ENCODE measurements around the gene TSTD2.
A peak's percentile ranks its signal among the peaks of the same experiment; 100 is the strongest.

The TSTD2 gene

GRCh38 chr9:97651646-97652045 is 18.5 kb upstream of the TSTD2 start:
- no peak for DNase-seq (ENCODE audit: low read depth)
- no peak overlapping the region for H3K4me3 ChIP-seq (ENCODE audit: low read length)
- no peak for TF ChIP-seq CTCF (IDR thresholded peaks at IDR 0.05; ENCODE audit: insufficient read depth, low read depth, low read length, missing control alignments)

- DNase-seq (ENCODE audit: low read depth), result no peak
- no peak overlapping the region for H3K4me3 ChIP-seq (ENCODE audit: low read length)
- TF ChIP-seq CTCF (IDR thresholded peaks at IDR 0.05; ENCODE audit: insufficient read depth, low read depth, low read length, missing control alignments), result no peak
These were observed 14.8 kb upstream of the TSTD2 start for GRCh38 chr9:97647996-97648395.

- H3K4me3 ChIP-seq (ENCODE audit: low read length), result no peak overlapping the region
- no peak for DNase-seq (ENCODE audit: low read depth)
- no peak for TF ChIP-seq CTCF (IDR thresholded peaks at IDR 0.05; ENCODE audit: insufficient read depth, low read depth, low read length, missing control alignments)
These were observed 12.6 kb upstream of the TSTD2 start for GRCh38 chr9:97645720-97646119.

DNA sequence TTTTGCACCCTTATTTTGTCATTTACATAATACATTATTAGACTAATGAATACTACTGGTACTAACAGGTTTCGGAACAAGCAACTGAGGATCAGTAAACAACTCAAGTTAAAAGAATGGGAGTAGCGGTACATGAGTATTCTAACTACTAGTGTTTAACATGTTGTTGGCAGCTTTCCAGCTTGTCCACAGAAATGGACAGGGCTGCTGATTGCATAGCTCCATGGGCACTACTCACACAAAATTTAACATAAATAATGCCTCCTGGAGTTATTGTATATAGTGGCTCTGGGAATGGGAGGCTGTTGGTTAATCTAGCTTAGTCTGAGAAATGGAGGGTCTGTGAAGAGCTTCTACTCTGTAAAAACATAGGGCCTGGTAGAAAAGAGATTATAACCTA is 7.2 kb upstream of the TSTD2 start:
- no peak overlapping the region for H3K4me3 ChIP-seq (ENCODE audit: low read length)
- TF ChIP-seq CTCF (IDR thresholded peaks at IDR 0.05; ENCODE audit: insufficient read depth, low read depth, low read length, missing control alignments), result no peak
- DNase-seq (ENCODE audit: low read depth), result no peak

DNA sequence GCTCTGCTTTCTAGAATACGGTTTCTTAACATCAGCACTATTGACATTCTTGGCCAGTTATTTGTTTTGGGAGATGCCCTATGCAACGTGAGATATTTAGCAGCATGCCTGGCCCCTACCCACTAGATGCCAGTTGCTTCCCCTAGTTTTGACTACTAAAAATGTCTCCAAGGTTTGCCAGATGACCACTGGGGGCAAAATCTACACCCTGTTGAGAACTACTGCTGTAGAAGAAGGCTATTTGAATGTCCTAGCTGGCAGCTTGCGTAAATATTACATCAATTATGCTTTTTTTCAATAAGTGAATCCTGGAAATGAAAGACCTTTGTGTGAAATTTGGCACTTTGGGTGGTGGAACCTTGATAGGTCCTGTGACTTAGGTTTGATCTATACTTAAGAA is 5.5 kb upstream of the TSTD2 start:
- H3K4me3 ChIP-seq (ENCODE audit: low read length), result no peak overlapping the region
- TF ChIP-seq CTCF (IDR thresholded peaks at IDR 0.05; ENCODE audit: insufficient read depth, low read depth, low read length, missing control alignments), result peak; percentile 16
- no peak for DNase-seq (ENCODE audit: low read depth)

DNA sequence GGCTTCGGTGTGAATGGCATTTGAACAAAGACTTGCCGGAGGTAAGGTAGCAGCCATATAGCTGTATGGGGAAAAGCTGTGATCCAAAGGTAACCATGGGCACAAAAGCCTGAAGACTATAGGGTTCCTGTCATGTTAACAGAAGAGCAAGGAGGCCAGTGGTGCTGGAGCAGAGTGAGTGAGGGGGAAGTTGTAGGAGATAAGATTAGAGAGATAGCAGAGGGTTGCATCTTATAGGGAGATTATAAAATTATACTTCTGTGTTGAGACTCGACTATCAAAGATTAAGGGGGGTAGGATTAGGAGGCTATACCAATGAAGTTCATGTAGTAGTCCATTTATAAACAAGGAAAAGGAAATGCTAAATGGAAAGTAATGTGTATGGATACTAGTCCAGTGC is 3.7 kb upstream of the TSTD2 start:
- DNase-seq (ENCODE audit: low read depth), result no peak
- H3K4me3 ChIP-seq (ENCODE audit: low read length), result no peak overlapping the region
- no peak for TF ChIP-seq CTCF (IDR thresholded peaks at IDR 0.05; ENCODE audit: insufficient read depth, low read depth, low read length, missing control alignments)

- TF ChIP-seq CTCF (IDR thresholded peaks at IDR 0.05; ENCODE audit: insufficient read depth, low read depth, low read length, missing control alignments), result no peak
- DNase-seq (ENCODE audit: low read depth), result no peak
- H3K4me3 ChIP-seq (ENCODE audit: low read length), result peak overlapping the region; percentile 98
These were observed 1.9 kb upstream of the TSTD2 start for GRCh38 chr9:97635026-97635425.
